HG02623 (cell line): ENCODE measurements around the gene C6orf62.
"Not testable (repeated sequence)": the region's sequence is repeated elsewhere in the genome, so short reads cannot be mapped to it uniquely, and the experiment has no call there.

ENCODE experiments used
- ATAC-seq: cut with Tn5 transposase; IDR thresholded peaks from one replicate; pipeline ENCODE4 v1.9.1; 2021; ENCODE audit warnings: moderate library complexity; ENCODE audit not compliant: unreplicated experiment

The C6orf62 gene

GRCh38 chr6:24668997-24669361 is 50.0 kb downstream of the C6orf62 start:
- no peak for ATAC-seq

- not testable (repeated sequence) for ATAC-seq
Observed at GRCh38 chr6:24668066-24668996, 50.6 kb downstream of the C6orf62 start.

GRCh38 chr6:24667378-24667803 is 51.6 kb downstream of the C6orf62 start:
- no peak for ATAC-seq

GRCh38 chr6:24666641-24667377 is 52.1 kb downstream of the C6orf62 start, which contains the start of the genes ACOT13 and TDP2:
ACOT13 (plus strand) TSS chr6:24667077; CDS start chr6:24667264, 187 bp downstream.
TDP2 (minus strand) TSS chr6:24666899; CDS start chr6:24666862, 37 bp downstream.
- ATAC-seq, result peak; percentile 92

- peak; percentile 22 for ATAC-seq
Observed at GRCh38 chr6:24666097-24666640, 52.8 kb downstream of the C6orf62 start.

- no peak for ATAC-seq
Observed at GRCh38 chr6:24664046-24664987, 54.6 kb downstream of the C6orf62 start.

GRCh38 chr6:24663189-24663588 is 55.8 kb downstream of the C6orf62 start:
- no peak for ATAC-seq

GRCh38 chr6:24662236-24662635 is 56.7 kb downstream of the C6orf62 start:
- ATAC-seq, result no peak

- ATAC-seq, result not testable (repeated sequence)
Observed at GRCh38 chr6:24661759-24662158, 57.2 kb downstream of the C6orf62 start.

- ATAC-seq, result no peak
Observed at GRCh38 chr6:24660105-24660504, 58.8 kb downstream of the C6orf62 start.

GRCh38 chr6:24659561-24659960 is 59.4 kb downstream of the C6orf62 start:
- no peak for ATAC-seq

GRCh38 chr6:24658573-24659560 is 60.1 kb downstream of the C6orf62 start:
- no peak for ATAC-seq

GRCh38 chr6:24655215-24655614 is 63.7 kb downstream of the C6orf62 start:
- ATAC-seq, result no peak
